Breast epithelium (tissue), 4 donors: ENCODE data around the gene OR5B2. TPM values are rescaled to one million over a fixed set of nuclear protein-coding genes. Genes with fewer than 3 reads are reported as not detected.

ENCODE experiments used
- DNase-seq, 2 donors: peaks; one replicate each; pipeline ENCODE4 v3.0.0-alpha.2; 2019; ENCODE audit warnings: low spot score in 2 of 2
- H3K27ac ChIP-seq, 2 donors: fragments of 200-600 bp; sonication (generic) in 1 of 2; one replicate each; pipeline ENCODE4 v1.5.1; 2016 to 2019; ENCODE audit warnings: mild to moderate bottlenecking in 1 of 2
- H3K27me3 ChIP-seq, 2 donors: fragments of 200-600 bp; sonication (generic) in 1 of 2; one replicate each; pipeline versions ENCODE4 v1.5.1 to v1.6.0; 2017 to 2019; ENCODE audit warnings: control low read depth in 1 of 2, mild to moderate bottlenecking in 1 of 2
- H3K36me3 ChIP-seq: fragments of 200-600 bp; one replicate; pipeline ENCODE4 v1.5.1; 2019
- H3K4me1 ChIP-seq, 2 donors: fragments of 200-600 bp; sonication (generic); one replicate each; pipeline ENCODE4 v1.5.1; 2016 to 2019; ENCODE audit warnings: control low read depth in 1 of 2
- H3K4me3 ChIP-seq, 3 donors: fragments of 200-600 bp; sonication (generic); 1 replicate in 2 of 3; 2 replicates in 1 of 3; pipeline ENCODE4 v1.5.1; 2016 to 2019; ENCODE audit warnings: mild to moderate bottlenecking in 3 of 3, moderate library complexity in 2 of 3
- H3K9me3 ChIP-seq, 2 donors: fragments of 200-600 bp; sonication (generic) in 1 of 2; one replicate each; pipeline ENCODE4 v1.5.1; 2016 to 2019; ENCODE audit warnings: control low read depth in 1 of 2
- CTCF ChIP-seq, 3 donors: fragments of 450-650 bp; IDR thresholded peaks; one replicate each; pipeline ENCODE4 v1.5.1; 2016 to 2017; ENCODE audit warnings: antibody characterized with exemption in 3 of 3, mild to moderate bottlenecking in 3 of 3, moderate library complexity in 3 of 3
- POLR2A ChIP-seq: fragments of 450-650 bp; IDR thresholded peaks from one replicate; pipeline ENCODE4 v1.6.1; 2016; ENCODE audit warnings: antibody characterized with exemption, mild to moderate bottlenecking, moderate library complexity
- POLR2AphosphoS5 ChIP-seq, 3 donors: sonication (generic); formaldehyde crosslinking; IDR thresholded peaks; one replicate each; pipeline ENCODE4 v1.6.1; 2017; ENCODE audit warnings: antibody characterized with exemption in 3 of 3
- intact Hi-C: fragments of 100-400 bp; cut with DNase I; formaldehyde crosslinking; loops from one replicate; pipeline ENCODE4 v1.15.1; 2023; ENCODE audit warnings: low total_unique reads
- total RNA-seq, 3 donors: library from RNA; depleted of rRNA; stranded (reverse); fragments of >200 nt; gene quantifications; one replicate each; pipeline ENCODE4 v1.1.0, GENCODE V29; 2016

The OR5B2 gene
- total RNA-seq, 3 donors from 2014 or later: not detected

GRCh38 chr11:58391879-58392278 is 36.0 kb downstream of the OR5B2 start:
- Histone ChIP-seq H3K9me3 (no peaks in the 10 kb centered on the region), H3K4me1 (no peaks in the 10 kb centered on the region), H3K36me3 (no peaks in the 10 kb centered on the region), H3K27me3 (no peaks in the 10 kb centered on the region), H3K27ac (no peak overlapping the region), H3K4me3 (no peak overlapping the region)
- TF ChIP-seq POLR2A (no peak), CTCF (IDR thresholded peaks at IDR 0.05) (no peak), POLR2AphosphoS5 (IDR thresholded peaks at IDR 0.05) (no peak)
- intact Hi-C loops: no loop called here
- no peak for DNase-seq

- Histone ChIP-seq H3K9me3 (no peaks in the 10 kb centered on the region), H3K27me3 (no peaks in the 10 kb centered on the region), H3K4me1 (no peaks in the 10 kb centered on the region), H3K36me3 (no peaks in the 10 kb centered on the region), H3K4me3 (no peak overlapping the region), H3K27ac (no peak overlapping the region)
- intact Hi-C loops: no loop called here
- no peak for TF ChIP-seq POLR2AphosphoS5 (IDR thresholded peaks at IDR 0.05)
- no peak for TF ChIP-seq POLR2A
- TF ChIP-seq CTCF (IDR thresholded peaks at IDR 0.05): no peak
- DNase-seq: peak in 1 of 2 donors; percentile 40
Observed at GRCh38 chr11:58390551-58391063, 37.3 kb downstream of the OR5B2 start.

Other genes starting within 250 kb of the OR5B2 start
- not detected for gene OR9Q2, start 239.1 kb downstream of the OR5B2 start, total RNA-seq
- gene OR1S2, start 224.0 kb downstream of the OR5B2 start, total RNA-seq: not detected
- gene OR1S1, start 215.4 kb downstream of the OR5B2 start, total RNA-seq: not detected
- not detected for gene OR10Q1, start 199.2 kb downstream of the OR5B2 start, total RNA-seq
- not detected for gene OR10W1, start 159.9 kb downstream of the OR5B2 start, total RNA-seq
- not detected for gene OR5B17, start 69.1 kb downstream of the OR5B2 start, total RNA-seq
- not detected for gene OR5B3, start 21.2 kb downstream of the OR5B2 start, total RNA-seq
- not detected for gene OR5B12, start 14.1 kb upstream of the OR5B2 start, total RNA-seq
- not detected for gene OR5B21, start 80.0 kb upstream of the OR5B2 start, total RNA-seq
- gene LPXN, start 147.7 kb upstream of the OR5B2 start, total RNA-seq: 10 to 100 TPM in 2 of 3 donors, 1 to 10 TPM in 1; 9.2 to 21.9 (median 18.3) TPM
- 10 to 100 TPM; 45.6 to 64.2 (median 54.9) TPM for gene ZFP91, start 150.9 kb upstream of the OR5B2 start, total RNA-seq
- 1 to 10 TPM in 1 of 3 donors, under 1 TPM in 2; 0.59 to 1.6 (median 0.66) TPM for gene CNTF, start 194.5 kb upstream of the OR5B2 start, total RNA-seq